HG02885 (cell line): ENCODE results near the gene FN3K.
"Not testable (repeated sequence)": the region's sequence is repeated elsewhere in the genome, so short reads cannot be mapped to it uniquely, and the experiment has no call there.

Source experiments
- ATAC-seq: cut with Tn5 transposase; IDR thresholded peaks from one replicate; pipeline ENCODE4 v1.9.1; 2021; ENCODE audit warnings: mild to moderate bottlenecking; ENCODE audit not compliant: unreplicated experiment, poor library complexity

FN3K gene

DNA sequence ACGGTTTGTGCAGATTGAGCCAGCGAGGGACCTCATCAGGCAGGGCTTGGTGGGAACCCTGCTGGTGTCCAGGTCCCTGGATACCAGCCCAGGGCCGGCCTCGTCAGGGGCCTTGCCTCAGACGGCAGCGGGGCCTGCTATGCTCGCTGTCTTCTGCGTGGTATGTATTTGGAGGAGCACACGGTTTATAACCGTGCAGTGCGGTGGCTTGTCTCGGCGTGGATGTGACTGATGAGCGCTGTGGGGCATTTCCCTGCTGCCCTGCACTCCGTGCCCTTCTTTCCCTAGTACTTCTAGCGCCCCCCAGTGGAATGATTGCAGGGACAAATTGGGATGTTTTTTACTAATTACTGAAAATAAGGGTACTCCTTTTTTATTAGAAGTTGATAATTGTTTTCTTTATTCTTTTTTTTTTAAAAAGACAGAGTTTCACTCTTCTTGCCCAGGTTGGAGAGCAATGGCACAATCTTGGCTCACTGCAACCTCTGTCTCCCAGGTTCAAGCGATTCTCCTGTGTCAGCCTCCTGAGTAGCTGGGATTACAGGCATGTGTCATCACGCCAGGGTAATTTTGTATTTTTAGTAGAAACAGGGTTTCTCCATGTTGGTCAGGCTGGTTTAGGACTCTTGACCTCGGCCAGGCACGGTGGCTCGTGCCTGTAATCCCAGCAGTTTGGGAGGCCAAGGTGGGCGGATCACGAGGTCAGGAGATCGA is 31.8 kb downstream of the FN3K start:
- no peak for ATAC-seq

DNA sequence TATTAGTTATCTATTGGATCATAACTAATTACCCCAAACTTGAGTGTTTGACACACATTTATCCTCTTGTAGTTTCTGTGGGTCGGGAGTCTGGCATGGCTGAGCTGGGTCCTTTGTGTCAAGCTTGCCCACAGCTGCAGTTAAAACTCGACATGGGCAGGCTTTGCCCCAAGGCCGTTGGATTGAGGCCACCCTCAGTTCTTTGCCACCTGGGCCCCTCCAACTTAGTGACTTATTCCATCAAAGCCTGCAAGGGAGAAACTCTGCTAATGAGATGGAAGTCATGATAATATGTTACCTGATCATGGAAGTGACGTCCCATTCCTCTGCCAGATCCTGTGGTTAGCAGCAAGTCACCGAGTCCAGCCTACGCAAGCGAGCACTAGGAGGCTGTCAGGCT is 33.6 kb downstream of the FN3K start:
- no peak for ATAC-seq

GRCh38 chr17:82772026-82772425 is 36.6 kb downstream of the FN3K start:
- ATAC-seq, result no peak

DNA sequence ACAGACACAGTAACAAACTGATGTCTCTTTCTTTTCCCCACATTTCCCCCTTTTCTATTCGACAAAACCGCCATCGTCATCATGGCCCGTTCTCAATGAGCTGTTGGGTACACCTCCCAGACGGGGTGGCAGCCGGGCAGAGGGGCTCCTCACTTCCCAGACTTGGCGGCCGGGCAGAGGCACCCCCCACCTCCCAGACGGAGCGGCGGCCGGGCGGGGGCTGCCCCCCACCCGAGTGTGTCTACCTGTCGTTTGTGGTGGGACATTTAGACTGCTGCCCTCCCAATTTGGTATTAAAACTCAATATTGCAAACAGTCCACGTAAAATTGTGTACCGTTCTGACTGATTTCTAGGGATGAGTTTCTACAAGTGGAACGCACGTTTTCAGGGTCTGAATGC is 39.0 kb downstream of the FN3K start:
- not testable (repeated sequence) for ATAC-seq

- ATAC-seq, result no peak
These were observed 39.8 kb downstream of the FN3K start for GRCh38 chr17:82775001-82775823.

- ATAC-seq, result no peak
These were observed 41.0 kb downstream of the FN3K start for GRCh38 chr17:82776454-82776853.

DNA sequence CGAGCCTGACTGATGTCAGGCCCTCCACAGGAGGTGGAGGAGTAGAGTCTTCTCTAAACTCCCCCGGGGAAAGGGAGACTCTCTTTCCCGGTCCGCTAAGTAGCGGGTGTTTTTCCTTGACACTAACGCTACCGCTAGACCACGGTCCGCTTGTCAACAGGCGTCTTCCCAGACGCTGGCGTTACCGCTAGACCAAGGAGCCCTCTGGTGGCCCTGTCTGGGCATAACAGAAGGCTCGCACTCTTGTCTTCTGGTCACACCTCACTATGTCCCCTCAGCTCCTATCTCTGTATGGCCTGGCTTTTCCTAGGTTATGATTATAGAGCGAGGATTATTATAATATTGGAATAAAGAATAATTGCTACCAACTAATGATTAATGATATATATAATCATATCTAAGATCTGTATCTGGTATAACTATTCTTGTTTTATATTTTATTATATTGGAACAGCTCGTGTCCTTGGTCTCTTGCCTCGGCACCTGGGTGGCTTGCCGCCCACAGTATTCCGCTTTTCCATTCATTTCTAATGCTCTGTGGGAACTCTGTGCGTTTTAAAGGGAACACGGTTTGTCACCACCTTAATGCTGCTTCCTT is 42.5 kb downstream of the FN3K start:
- ATAC-seq, result not testable (repeated sequence)

DNA sequence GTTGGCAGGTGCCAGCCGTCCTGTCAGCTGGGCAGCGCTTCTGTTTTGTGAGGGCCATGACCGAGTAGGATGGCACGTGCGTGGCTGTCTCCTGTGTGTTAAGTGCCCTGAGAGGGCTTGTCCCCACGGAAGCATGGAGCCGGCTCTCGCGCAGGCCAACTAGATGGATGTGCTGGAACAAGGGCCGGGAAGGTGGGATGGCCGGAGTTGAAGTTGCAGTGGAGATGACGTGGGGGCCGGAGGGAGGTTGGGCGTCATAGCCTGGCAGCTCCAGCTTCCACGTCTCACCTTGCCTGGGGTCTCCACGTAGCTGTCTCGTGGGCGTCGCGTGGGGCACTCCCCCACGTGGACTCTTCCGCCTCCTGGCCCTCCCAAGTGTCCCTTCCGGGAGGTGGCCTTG is 44.1 kb downstream of the FN3K start:
- ATAC-seq, result no peak

DNA sequence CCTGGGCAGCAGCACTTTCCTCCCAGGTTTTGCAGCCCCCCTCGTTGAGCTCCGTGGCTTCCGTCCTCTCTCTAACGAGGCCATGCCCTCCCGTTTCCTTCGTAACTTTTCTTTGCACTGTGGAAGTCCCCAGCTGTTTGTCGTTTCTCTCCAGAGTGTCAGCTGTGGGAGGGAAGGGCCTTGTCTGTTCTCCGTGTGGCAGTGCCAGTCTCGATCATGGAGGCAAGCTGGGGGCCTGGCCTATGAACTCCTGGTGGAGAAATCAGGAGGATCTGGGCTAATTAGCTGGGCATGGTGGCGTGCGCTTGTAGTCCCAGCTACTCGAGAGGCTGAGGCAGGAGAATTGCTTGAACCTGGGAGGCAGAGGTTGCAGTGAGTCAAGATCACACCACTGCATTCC is 44.8 kb downstream of the FN3K start:
- ATAC-seq, result no peak

DNA sequence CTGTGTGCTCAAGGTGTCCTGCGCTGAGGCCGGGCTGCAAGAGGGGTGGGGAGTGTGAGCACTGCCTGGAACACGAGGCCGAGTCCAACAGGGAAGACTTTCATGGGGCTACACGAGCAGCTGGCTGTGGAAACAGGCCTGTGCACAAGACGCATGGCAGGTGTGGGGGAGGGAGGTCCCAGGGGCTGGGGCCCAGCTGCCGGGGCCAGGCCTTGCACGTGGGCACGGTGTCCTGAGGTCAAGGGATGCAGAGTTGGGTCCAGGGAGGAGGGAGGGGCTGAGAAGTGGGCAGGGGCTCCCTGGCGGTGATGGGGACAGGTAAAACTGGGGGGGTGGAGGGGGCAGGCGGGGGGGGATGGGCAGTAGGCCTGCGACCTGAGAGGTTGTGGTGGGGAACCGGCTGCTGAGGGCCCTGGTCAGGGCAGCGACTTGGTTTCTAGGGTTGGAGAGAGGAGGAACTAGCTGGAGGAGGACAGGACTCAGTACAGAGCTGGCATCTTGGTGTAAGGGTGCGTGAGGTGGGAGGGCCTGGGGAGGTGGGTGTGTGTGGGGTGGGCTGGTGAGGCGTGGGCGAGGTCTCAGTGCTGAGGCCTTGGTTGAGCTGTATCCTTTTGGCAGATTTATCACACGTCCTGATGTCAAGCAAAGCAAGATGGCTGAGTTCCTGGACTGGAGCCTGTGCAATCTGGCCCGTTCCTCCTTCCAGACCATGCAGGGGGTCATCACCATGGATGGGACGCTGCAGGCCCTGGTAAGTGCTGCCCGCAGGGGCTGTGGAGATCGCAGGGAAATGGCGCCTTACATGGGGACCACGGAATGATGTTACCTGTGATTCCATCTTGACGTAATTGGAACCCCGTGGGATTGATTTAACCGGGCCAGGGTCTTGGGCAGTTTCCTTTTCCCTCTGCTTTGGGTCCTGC is 45.8 kb downstream of the FN3K start:
- no peak for ATAC-seq

- peak; percentile 47 for ATAC-seq
These were observed 46.5 kb downstream of the FN3K start for GRCh38 chr17:82781894-82782274.

DNA sequence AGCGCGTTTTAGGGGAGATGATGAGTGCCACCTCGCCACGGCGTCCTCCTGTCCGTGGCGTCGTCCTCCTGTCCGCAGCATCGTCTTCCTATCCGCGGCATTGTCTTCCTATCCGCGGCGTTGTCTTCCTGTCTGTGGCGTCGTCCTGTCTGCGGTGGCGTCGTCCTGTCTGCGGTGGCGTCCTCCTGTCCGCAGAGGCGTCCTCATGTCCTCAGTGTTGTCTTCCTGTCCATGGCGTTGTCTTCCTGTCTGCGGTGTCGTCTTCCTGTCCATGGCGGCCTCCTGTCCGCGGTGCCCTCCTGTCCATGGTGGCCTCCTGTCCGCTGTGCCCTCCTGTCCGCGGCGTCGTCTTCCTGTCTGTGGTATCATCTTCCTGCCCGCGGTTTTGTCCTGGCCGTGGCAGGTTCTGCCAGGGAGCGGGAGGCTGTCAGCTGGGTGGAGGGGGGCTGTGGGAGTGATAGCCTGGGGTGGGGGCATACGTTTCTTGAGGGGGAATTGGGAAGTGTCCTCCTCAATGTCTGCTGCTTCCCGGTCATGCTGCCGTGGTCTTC is 47.3 kb downstream of the FN3K start:
- no peak for ATAC-seq

GRCh38 chr17:82783498-82783897 is 48.1 kb downstream of the FN3K start:
- no peak for ATAC-seq

DNA sequence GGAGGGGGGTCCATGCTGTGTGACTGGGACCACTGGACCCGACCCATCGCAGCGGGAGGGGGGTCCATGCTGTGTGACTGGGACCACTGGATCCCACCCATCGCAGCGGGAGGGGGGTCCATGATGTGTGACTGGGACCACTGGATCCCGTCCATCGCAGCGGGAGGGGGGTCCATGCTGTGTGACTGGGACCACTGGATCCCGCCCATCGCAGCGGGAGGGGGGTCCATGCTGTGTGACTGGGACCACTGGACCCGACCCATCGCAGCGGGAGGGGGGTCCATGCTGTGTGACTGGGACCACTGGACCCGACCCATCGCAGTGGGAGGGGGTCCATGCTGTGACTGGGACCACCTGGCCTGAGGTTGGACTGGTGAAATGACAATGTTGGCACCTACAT is 50.2 kb downstream of the FN3K start:
- not testable (repeated sequence) for ATAC-seq

DNA sequence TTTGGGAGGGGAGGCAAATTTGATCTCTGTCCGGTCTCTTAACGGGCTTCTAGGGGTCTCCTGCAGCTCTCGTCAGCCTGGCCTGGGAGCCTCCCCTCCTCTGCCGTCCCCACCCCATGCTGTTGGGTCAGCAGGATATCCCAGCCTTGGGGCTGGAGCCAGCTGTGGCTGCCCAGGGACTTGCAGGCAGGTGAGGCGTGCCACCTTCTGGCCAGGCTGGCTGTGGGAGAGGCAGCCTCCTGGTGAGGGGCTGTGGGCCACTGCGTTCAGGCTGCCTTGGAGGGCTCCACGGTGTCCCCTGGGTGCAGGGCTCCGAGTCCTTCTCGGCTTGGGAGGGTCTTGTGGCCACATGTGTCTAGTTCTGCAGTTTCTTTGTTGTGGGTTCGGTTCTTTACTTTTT is 51.0 kb downstream of the FN3K start:
- ATAC-seq, result no peak

GRCh38 chr17:82787081-82787848 is 51.9 kb downstream of the FN3K start:
- ATAC-seq, result no peak

GRCh38 chr17:82788206-82789001 is 53.0 kb downstream of the FN3K start:
- no peak for ATAC-seq

- ATAC-seq, result no peak
These were observed 53.7 kb downstream of the FN3K start for GRCh38 chr17:82789051-82789592.
